Activated T-cell treated with anti-CD3 and anti-CD28 coated beads, Interleukin-2, amount 50 U/mL, for 4 hours (primary cell): ENCODE results near the gene CDKN1A. TPM values are rescaled to one million over a fixed set of nuclear protein-coding genes. Genes with fewer than 3 reads are reported as not detected.
"Not testable (repeated sequence)": the region's sequence is repeated elsewhere in the genome, so short reads cannot be mapped to it uniquely, and the experiment has no call there.

Experiments used
- ATAC-seq, 2 donors: fragments of 200-7000 bp; cut with Tn5 transposase; one replicate each; pipeline ENCODE4 v1.10.0; 2021
- DNase-seq: peaks from one replicate; pipeline ENCODE4 v3.0.0-alpha.2; 2020
- H3K27me3 Mint-ChIP-seq: one replicate; pipeline ENCODE4 v1.8.0; 2021; ENCODE audit warnings: low read depth, mixed read lengths
- H3K36me3 Mint-ChIP-seq: one replicate; pipeline ENCODE4 v1.8.0; 2022; ENCODE audit warnings: mixed read lengths; ENCODE audit not compliant: insufficient read depth
- H3K4me1 Mint-ChIP-seq: one replicate; pipeline ENCODE4 v1.8.0; 2021; ENCODE audit warnings: low read depth, mixed read lengths
- H3K4me3 Mint-ChIP-seq: one replicate; pipeline ENCODE4 v1.8.0; 2021; ENCODE audit warnings: mild to moderate bottlenecking, moderate library complexity, mixed read lengths
- H3K9me3 Mint-ChIP-seq: one replicate; pipeline ENCODE4 v1.8.0; 2021; ENCODE audit warnings: mixed read lengths
- total RNA-seq, 3 donors: library from RNA; stranded (reverse); gene quantifications; one replicate each; pipeline ENCODE4 v1.2.1, GENCODE V29; 2021

Gene CDKN1A
- total RNA-seq, 3 donors from 2014 or later, result 23.2 to 42.0 (median 28.3) TPM

DNA sequence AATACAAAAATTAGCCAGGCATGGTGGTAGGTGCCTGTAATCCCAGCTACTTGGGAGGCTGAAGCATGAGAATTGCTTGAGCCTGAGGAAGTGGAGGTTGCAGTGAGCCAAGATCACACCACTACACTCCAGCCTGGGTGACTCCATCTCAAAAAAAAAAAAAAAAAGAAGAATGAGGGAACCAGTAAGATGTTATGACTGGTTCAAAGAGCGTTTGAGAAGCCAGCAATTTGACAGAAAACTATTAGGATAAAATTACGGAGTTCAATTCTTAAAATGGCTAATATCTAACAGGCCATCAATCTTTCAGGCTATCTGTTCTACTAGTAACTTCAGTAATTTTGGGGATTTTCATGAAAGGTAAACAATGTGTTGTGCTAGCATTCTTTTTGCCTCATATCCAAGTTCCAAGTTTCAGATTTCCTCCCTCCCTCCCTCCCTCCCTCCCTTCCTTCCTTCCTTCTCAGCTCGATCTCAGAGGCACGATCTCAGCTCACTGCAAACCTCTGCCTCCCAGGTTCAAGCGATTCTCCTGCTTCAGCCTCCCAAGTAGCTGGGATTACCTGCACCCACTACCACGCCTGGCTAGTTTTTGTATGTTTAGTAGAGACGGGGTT is 26.6 kb downstream of the CDKN1A start:
- H3K4me1 Mint-ChIP-seq, DNase-seq, H3K36me3 Mint-ChIP-seq, H3K9me3 Mint-ChIP-seq, ATAC-seq, H3K27me3 Mint-ChIP-seq, H3K4me3 Mint-ChIP-seq: not testable (repeated sequence)

DNA sequence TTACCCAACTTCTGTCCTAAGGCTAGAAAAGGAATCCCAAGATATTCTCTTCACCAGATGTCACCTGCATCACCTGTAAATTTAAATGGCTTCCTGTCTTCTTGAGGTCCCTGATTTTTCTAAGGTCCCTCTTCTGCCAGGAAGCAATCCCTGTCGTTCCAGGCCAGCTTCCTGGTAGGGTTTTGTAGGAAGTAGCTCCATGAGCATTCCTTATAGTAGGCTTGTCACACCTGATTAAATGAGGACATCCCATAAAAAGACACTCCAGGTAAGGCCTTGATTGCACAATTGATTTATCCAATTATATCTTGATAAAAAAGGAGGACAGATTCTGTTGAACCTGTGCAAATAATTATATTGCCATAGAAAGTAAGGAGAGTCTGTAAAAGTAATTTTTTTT is 27.8 kb downstream of the CDKN1A start:
- DNase-seq (no peak), ATAC-seq (no peak)
- Mint-ChIP-seq H3K4me3 (no peak overlapping the region), H3K27me3 (no peaks in the 10 kb centered on the region), H3K9me3 (no peaks in the 10 kb centered on the region), H3K36me3 (no peaks in the 10 kb centered on the region), H3K4me1 (no peaks in the 10 kb centered on the region)

DNA sequence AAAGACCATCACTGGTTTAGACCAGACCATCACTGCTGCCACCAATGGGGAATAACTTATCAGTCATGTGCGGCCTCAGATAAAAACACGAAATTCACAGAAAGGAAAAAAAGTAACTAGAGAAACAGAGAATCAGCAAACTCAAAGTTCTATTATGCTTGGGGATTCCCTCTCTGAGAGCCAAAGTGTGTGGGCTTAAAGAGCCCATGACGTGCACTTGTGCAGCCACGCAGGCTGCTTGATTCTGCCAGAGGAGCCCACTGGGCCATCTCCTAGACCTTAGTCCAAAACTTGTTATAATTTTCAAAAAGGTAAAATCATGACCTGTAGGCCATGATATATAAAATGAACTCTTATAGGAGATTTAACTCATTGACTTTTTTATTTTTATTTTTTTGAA is 34.3 kb downstream of the CDKN1A start:
- Mint-ChIP-seq H3K4me3 (no peak overlapping the region), H3K9me3 (no peaks in the 10 kb centered on the region), H3K4me1 (no peaks in the 10 kb centered on the region), H3K27me3 (no peaks in the 10 kb centered on the region), H3K36me3 (no peaks in the 10 kb centered on the region)
- ATAC-seq, result no peak
- DNase-seq, result no peak

DNA sequence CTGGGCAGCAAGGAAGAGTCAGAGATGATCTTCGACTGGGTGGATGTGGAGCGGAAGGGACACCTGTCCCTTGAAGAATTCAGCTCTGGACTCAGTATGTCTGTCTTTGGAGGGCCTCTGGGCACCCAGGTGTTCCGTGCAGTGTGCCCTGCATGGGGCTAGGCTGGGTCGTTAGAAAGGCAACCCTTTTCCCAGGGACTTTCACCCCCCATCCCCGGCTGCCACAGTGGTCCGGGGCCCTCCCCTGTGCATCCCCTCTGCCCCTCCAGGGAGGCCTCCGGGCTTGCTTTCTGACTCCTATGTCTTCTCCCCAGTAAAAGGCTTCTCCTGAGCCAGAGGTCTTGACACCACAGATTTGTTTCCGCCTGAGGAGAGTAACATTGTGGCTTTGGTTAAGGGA is 35.3 kb downstream of the CDKN1A start:
- DNase-seq (no peak), ATAC-seq (no peak)
- H3K4me3 Mint-ChIP-seq, result no peak overlapping the region
- no peaks in the 10 kb centered on the region for H3K27me3 Mint-ChIP-seq
- H3K36me3 Mint-ChIP-seq, result no peaks in the 10 kb centered on the region
- no peaks in the 10 kb centered on the region for H3K9me3 Mint-ChIP-seq
- H3K4me1 Mint-ChIP-seq, result no peaks in the 10 kb centered on the region

DNA sequence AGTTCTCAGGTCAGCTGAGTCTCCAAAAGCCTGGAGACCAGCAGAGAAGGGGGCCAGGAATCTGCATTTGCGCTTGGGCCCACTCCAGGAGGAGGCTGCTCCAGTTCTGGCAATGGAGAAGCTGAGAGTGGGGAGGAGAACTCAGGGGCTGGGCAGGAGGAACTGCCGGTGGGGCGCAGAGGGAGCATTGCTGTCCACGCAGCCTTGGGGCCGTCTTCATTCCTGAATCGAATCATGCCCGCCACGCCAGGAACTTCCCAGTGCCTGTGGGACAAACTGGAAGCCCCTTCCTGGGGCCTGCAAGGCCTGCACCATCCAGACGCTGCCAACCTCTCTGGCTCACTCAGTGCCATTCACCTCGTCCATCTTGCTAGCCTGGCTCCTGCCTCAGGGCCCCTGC is 36.0 kb downstream of the CDKN1A start:
- no peaks in the 10 kb centered on the region for H3K4me1 Mint-ChIP-seq
- no peak for DNase-seq
- no peak overlapping the region for H3K4me3 Mint-ChIP-seq
- no peaks in the 10 kb centered on the region for H3K36me3 Mint-ChIP-seq
- no peaks in the 10 kb centered on the region for H3K27me3 Mint-ChIP-seq
- no peaks in the 10 kb centered on the region for H3K9me3 Mint-ChIP-seq
- no peak for ATAC-seq

DNA sequence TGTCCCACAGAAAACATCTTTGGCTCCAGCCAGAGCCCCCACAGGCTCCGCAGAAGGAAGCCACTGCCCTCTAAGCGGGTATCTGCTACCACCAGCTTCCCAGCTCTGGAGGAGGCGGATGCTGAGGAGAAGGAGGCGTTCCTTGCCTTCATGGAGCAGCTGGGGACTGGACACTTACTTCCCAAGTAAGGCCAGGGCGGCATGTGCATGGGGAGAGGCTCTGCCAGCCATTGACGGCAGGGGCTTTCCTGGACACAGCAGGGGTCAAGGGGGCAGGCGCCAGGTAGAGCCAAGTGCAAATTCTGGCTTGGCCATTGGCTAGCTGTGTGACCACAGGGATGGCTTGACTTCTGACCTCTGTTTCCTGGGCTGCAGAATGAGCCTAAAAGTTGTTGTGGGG is 37.0 kb downstream of the CDKN1A start:
- Mint-ChIP-seq H3K9me3 (no peaks in the 10 kb centered on the region), H3K36me3 (no peaks in the 10 kb centered on the region), H3K4me1 (no peaks in the 10 kb centered on the region), H3K4me3 (no peak overlapping the region), H3K27me3 (no peaks in the 10 kb centered on the region)
- ATAC-seq, result no peak
- no peak for DNase-seq

DNA sequence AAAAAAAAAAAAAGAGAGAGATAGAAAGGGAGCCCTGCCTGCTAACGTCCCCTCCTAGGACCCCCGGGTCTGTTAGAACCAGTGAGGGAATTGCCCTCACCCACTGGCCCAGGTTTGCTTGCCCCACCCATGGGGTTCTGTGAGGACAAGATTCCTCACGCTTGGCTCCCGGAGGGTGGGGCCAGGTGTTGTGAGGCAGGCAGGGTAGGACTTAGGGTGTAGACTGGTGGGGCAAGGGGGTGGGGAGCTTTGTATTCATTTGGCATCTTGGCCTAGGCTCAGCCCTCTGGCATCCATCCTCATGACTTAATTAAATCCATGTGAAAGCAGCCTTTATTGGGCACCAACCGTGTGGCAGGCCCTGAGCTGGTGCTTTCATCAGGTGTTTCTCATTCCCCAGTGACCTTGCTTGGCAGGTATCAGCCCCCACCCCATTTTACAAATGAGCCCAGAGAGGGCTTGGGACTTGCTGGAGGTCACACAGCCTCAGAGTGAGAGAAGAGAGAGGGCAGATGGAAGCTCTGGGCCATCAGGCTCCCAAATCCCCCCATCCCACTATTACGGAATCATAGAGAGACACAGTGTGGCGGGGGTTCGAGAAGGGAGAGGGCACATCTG is 38.1 kb downstream of the CDKN1A start:
- no peak overlapping the region for H3K4me3 Mint-ChIP-seq
- H3K36me3 Mint-ChIP-seq, result no peaks in the 10 kb centered on the region
- H3K9me3 Mint-ChIP-seq, result no peaks in the 10 kb centered on the region
- no peak for DNase-seq
- no peak for ATAC-seq
- H3K4me1 Mint-ChIP-seq, result no peaks in the 10 kb centered on the region
- no peaks in the 10 kb centered on the region for H3K27me3 Mint-ChIP-seq

DNA sequence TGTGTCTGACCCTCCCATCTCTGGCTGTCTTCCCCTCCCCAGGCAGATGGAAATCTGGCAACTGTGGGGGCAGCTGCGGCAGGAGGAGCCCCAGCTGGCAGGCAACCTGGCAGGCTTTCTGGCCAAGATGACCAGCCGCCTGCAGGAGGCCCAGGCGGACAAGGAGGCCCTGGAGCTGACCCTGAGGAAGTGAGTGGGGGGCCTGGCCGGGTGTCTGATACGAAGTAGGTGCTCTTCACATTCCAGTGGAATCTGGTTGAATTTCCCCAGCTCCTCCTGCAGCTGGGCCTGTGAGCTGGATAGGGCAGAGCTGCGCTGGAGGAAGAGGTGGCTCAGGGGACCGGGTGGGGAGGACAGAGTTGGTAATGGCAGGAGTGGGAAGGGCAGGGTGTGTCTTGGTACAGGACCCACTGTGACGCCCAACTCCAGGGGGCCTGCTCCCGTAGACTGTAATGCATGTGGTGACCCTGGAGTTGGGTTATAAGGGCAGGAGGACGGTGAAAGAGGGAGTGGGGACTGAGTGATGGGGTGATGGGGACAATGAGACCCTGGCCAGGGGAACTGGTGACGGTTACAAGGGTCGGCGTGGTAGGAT is 38.8 kb downstream of the CDKN1A start:
- H3K9me3 Mint-ChIP-seq, result no peaks in the 10 kb centered on the region
- ATAC-seq (no peak), DNase-seq (no peak)
- no peaks in the 10 kb centered on the region for H3K4me1 Mint-ChIP-seq
- H3K36me3 Mint-ChIP-seq, result no peaks in the 10 kb centered on the region
- no peaks in the 10 kb centered on the region for H3K27me3 Mint-ChIP-seq
- no peak overlapping the region for H3K4me3 Mint-ChIP-seq

DNA sequence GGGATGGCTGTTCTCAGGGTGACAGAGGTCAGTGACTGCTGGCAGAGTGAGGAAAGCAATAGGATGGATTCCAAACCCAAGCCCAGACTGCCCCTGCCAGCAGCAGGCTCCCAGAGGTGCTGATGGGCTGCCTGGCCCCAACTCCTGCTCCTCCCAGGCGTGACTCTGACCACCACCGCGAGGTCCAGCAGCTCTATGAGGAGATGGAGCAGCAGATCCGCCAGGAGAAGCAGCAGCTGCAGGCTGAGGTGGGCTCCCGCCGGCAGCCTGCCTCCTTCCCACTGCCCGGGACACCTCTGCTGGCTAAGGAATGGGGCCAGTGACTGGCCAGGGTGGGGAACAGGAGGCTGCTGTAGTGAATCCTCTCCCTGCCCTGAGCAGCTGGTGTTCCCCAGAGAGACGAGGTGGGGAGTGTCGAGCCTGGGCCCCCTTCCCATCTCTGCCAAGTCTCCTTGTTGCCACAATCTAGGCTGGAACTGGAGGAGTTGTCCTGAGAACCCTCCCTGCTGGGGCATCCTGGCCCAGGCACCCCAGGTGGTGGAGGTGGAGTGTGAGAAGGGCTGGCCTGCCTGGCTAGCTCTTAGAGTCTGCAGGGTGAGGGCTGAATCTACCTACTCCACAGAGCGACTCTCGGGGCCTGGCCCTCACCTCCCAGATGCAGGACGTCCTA is 39.5 kb downstream of the CDKN1A start:
- Mint-ChIP-seq H3K27me3 (no peaks in the 10 kb centered on the region), H3K9me3 (no peaks in the 10 kb centered on the region), H3K4me3 (no peak overlapping the region), H3K36me3 (no peaks in the 10 kb centered on the region), H3K4me1 (no peaks in the 10 kb centered on the region)
- ATAC-seq (no peak), DNase-seq (no peak)

DNA sequence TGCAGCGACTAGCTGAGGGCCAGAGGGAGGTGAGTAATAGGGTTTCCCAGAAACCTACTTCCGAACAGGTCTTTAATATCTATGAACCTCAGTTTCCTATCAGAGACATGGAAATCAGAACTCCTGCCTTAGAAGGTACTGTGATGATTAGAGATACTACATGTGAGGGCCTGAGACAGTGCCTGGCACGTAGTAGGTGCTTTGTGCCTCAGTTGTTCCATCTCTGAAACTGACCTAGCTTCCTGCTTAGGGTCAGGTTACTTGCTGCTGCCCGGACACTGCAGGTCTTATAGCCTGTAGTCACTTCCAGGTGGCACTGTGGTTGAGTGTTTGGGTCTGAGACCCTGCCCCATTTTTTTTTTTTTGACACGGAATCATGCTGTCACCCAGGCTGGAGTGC is 40.0 kb downstream of the CDKN1A start:
- Mint-ChIP-seq H3K27me3 (no peaks in the 10 kb centered on the region), H3K9me3 (no peaks in the 10 kb centered on the region), H3K4me3 (no peak overlapping the region), H3K4me1 (no peaks in the 10 kb centered on the region), H3K36me3 (no peaks in the 10 kb centered on the region)
- ATAC-seq (no peak), DNase-seq (no peak)

DNA sequence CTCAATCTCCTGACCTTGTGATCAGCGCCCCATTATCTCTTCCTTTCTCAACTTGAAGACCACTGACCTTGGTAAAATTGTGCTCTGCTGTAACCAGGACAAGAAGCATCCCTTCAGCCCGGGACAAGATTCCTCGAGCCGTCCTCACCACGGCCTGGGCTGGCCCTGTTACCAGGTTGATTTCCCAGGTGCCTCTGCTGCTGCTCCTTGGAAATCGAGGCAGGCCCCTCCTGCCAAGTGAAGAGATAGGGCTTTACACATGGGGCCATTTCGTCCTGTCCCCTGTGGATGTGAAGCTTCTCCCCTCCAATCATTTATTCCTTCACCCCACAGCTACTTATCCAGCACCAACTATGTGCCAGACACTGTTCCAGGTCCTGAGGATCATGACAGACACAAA is 40.6 kb downstream of the CDKN1A start:
- H3K27me3 Mint-ChIP-seq, result no peaks in the 10 kb centered on the region
- H3K4me3 Mint-ChIP-seq, result no peak overlapping the region
- no peaks in the 10 kb centered on the region for H3K9me3 Mint-ChIP-seq
- no peak for DNase-seq
- no peaks in the 10 kb centered on the region for H3K36me3 Mint-ChIP-seq
- H3K4me1 Mint-ChIP-seq, result no peaks in the 10 kb centered on the region
- no peak for ATAC-seq

DNA sequence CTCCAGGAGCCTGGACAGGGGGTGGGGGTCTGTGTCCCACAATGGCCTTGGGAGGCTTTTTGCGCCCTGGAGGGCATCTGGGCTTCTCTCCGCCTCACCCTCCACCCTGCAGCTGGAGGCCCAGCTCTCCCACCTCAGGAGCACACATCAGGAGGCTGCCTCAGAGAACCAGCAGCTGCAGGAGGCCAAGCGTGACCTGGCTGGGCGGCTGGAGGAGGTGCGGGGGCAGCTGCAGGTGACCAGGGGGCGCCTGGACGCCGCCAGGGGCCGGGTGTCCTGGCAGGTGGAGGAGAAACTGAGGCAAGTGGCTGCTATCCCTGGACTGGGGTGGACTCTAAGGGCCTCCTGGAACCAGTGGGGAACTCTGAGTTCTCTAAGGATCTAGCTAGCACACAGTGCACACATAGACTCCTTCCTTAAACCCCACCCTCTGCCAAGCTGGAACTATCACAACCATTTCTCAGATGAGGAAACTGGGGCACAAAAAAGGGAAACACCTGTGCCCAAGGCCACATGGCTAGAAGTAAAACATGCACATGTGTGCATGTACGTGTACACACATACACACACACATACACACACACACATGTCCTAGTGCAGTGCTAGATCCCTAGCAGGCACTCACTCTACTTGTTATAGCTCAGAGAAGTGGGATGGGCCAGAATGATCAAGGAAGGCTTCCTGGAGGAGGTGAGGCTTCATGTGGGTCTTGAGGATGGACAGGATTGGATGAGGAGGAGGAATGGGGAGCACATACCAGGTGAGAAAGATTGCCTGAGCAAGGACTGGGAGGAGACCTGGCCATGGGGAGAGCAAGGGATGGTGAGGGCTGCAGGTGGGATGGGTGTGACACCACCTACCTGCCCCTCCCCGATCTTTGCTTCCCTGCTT is 42.0 kb downstream of the CDKN1A start:
- H3K9me3 Mint-ChIP-seq, result no peaks in the 10 kb centered on the region
- H3K4me1 Mint-ChIP-seq, result peaks cover 6% of the 10 kb centered on the region
- H3K27me3 Mint-ChIP-seq, result no peaks in the 10 kb centered on the region
- H3K4me3 Mint-ChIP-seq, result no peak overlapping the region
- ATAC-seq (no peak), DNase-seq (no peak)
- H3K36me3 Mint-ChIP-seq, result no peaks in the 10 kb centered on the region

DNA sequence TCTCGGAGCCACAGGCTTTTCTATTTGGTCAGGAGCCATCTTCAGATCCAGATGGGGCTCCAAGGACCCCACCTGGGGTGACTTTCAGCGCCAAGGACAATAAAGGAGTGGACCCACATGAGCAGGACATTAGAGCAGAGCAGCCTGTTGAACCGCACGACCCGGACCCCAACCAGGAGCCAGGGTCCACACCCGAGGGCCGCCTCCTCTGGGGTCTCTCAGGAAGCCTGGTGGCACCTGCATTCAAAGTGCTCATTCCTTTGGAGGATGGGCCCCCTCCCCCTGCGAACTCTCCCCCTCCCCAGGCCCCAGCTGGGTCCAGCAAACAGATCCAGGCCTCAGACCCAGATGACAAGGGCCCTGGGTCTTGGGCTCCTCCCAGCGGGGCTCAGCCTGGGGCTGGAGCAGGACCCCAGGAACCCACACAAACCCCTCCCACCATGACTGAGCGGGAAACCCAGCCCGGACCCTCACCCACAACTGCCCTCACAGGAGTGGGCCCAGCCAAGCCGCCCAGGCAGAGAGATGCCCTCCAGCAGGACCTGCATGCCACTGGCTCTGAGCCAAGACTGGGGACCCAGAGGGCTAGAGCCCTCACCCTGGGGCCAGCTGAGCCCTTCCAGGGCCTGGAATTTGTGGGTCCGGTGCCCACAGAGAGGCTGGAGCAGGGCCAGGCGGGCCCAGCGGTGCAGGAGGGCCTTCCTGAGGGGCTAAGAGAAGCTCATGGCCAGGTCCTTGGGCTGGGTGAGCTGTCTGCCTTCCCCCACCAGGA is 43.0 kb downstream of the CDKN1A start:
- H3K4me3 Mint-ChIP-seq, result no peak overlapping the region
- H3K4me1 Mint-ChIP-seq, result peaks cover 6% of the 10 kb centered on the region
- no peaks in the 10 kb centered on the region for H3K9me3 Mint-ChIP-seq
- no peaks in the 10 kb centered on the region for H3K36me3 Mint-ChIP-seq
- no peak for ATAC-seq
- DNase-seq, result no peak
- H3K27me3 Mint-ChIP-seq, result no peaks in the 10 kb centered on the region

DNA sequence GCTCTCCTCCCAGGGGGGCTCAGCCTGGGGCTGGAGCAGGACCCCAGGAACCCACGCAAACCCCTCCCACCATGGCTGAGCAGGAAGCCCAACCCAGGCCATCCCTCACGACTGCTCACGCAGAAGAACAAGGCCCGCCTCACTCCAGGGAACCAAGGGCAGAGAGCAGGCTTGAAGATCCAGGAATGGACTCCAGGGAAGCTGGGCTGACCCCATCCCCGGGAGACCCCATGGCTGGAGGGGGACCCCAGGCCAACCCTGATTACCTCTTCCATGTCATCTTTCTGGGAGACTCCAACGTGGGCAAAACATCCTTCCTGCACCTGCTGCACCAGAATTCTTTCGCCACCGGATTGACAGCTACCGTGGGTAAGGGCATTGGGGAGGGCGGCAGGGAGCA is 43.9 kb downstream of the CDKN1A start:
- H3K4me1 Mint-ChIP-seq, result peaks cover 9% of the 10 kb centered on the region
- no peaks in the 10 kb centered on the region for H3K9me3 Mint-ChIP-seq
- ATAC-seq, result no peak
- no peaks in the 10 kb centered on the region for H3K27me3 Mint-ChIP-seq
- H3K36me3 Mint-ChIP-seq, result no peaks in the 10 kb centered on the region
- DNase-seq, result no peak
- H3K4me3 Mint-ChIP-seq, result no peak overlapping the region
